Fibroblast of lung (primary cell): ENCODE results near the gene CAPN15. TPM values are rescaled to one million over a fixed set of nuclear protein-coding genes. Genes with fewer than 3 reads are reported as not detected.

Experiments used
- DNase-seq, 2 donors: peaks; one replicate each; pipeline versions ENCODE4 v3.0.0 to v3.0.0-alpha.2; 2010; ENCODE audit warnings: low read depth in 2 of 2
- H2AFZ ChIP-seq: 2 replicates; pipeline ENCODE4 v1.5.1; 2012; ENCODE audit warnings: low read length, control low read depth, inconsistent platforms
- H3K27ac ChIP-seq: 2 replicates; pipeline ENCODE4 v1.5.1; 2011; ENCODE audit warnings: low read length, control low read depth; ENCODE audit not compliant: insufficient read depth
- H3K27me3 ChIP-seq: 2 replicates; pipeline ENCODE4 v1.5.1; 2011; ENCODE audit warnings: mild to moderate bottlenecking, low read length; ENCODE audit not compliant: control insufficient read depth, insufficient read depth
- H3K36me3 ChIP-seq: 2 replicates; pipeline ENCODE4 v1.5.1; 2011; ENCODE audit warnings: low read length; ENCODE audit not compliant: control insufficient read depth, insufficient read depth
- H3K4me1 ChIP-seq: 2 replicates; pipeline ENCODE4 v1.5.1; 2011; ENCODE audit warnings: low read length; ENCODE audit not compliant: control insufficient read depth, insufficient read depth; ENCODE audit errors: extremely low read depth
- H3K4me2 ChIP-seq: 2 replicates; pipeline ENCODE4 v1.5.1; 2011; ENCODE audit warnings: low read length, control low read depth; ENCODE audit not compliant: insufficient read depth; ENCODE audit errors: extremely low read depth
- H3K4me3 ChIP-seq, 4 experiments: fragments of 200-600 bp in 1 of 4; sonication (generic) in 1 of 4; replicated peaks in 1 of 4; 2 replicates each; pipeline ENCODE4 v1.5.1; 2011 to 2016; ENCODE audit warnings: low read length in 4 of 4, low read depth in 3 of 4, mild to moderate bottlenecking in 3 of 4, control low read depth in 2 of 4, inconsistent platforms in 1 of 4, mixed read lengths in 1 of 4; ENCODE audit not compliant: insufficient read depth in 1 of 4; ENCODE audit errors: control extremely low read depth in 1 of 4
- H3K79me2 ChIP-seq: 2 replicates; pipeline ENCODE4 v1.5.1; 2012; ENCODE audit warnings: mild to moderate bottlenecking, low read length, inconsistent platforms; ENCODE audit not compliant: control insufficient read depth, insufficient read depth
- H3K9ac ChIP-seq: 2 replicates; pipeline ENCODE4 v1.5.1; 2011; ENCODE audit warnings: mild to moderate bottlenecking, low read length, control low read depth; ENCODE audit not compliant: insufficient read depth
- H3K9me3 ChIP-seq: 2 replicates; pipeline ENCODE4 v1.5.1; 2012; ENCODE audit warnings: low read depth, low read length; ENCODE audit not compliant: control insufficient read depth, insufficient read depth
- H4K20me1 ChIP-seq: 2 replicates; pipeline ENCODE4 v1.5.1; 2011; ENCODE audit warnings: low read length; ENCODE audit not compliant: control insufficient read depth, insufficient read depth; ENCODE audit errors: extremely low read depth
- EZH2 ChIP-seq: IDR thresholded peaks from 2 replicates; pipeline ENCODE4 v1.5.1; 2012; ENCODE audit warnings: low read length, control low read depth, mild to moderate bottlenecking; ENCODE audit errors: missing control alignments
- polyA plus RNA-seq, 2 donors: library from polyadenylated mRNA; depleted of rRNA in 1 of 2; stranded (reverse) in 1 of 2; unstranded in 1 of 2; fragments of >200 nt; gene quantifications; 2 replicates each; pipeline ENCODE4 v1.2.1, GENCODE V29; 2011 to 2012; ENCODE audit warnings: missing spikeins in 1 of 2
- total RNA-seq: library from RNA; depleted of rRNA; stranded (reverse); fragments of >200 nt; gene quantifications from 2 replicates; pipeline ENCODE4 v1.2.1, GENCODE V29; 2014
- TF ChIP-seq, protein P1 (sequence below), 2 donors: IDR thresholded peaks in 1 of 2; conservative IDR thresholded peaks in 1 of 2; 1 replicate in 1 of 2; 2 replicates in 1 of 2; pipeline ENCODE4 v1.5.1; 2011 to 2012; ENCODE audit warnings: low read length in 2 of 2, control low read depth in 1 of 2, inconsistent platforms in 1 of 2, low read depth in 1 of 2, mild to moderate bottlenecking in 1 of 2

CAPN15 gene
- total and polyA plus RNA-seq, 2 donors (not counting 1 experiment from before 2014, with no cell fraction given), result 4.1 to 21.3 TPM

- no peak overlapping the region for H3K27ac ChIP-seq
- DNase-seq, result peak; percentile 22 to 33
- TF ChIP-seq, protein P1, sequence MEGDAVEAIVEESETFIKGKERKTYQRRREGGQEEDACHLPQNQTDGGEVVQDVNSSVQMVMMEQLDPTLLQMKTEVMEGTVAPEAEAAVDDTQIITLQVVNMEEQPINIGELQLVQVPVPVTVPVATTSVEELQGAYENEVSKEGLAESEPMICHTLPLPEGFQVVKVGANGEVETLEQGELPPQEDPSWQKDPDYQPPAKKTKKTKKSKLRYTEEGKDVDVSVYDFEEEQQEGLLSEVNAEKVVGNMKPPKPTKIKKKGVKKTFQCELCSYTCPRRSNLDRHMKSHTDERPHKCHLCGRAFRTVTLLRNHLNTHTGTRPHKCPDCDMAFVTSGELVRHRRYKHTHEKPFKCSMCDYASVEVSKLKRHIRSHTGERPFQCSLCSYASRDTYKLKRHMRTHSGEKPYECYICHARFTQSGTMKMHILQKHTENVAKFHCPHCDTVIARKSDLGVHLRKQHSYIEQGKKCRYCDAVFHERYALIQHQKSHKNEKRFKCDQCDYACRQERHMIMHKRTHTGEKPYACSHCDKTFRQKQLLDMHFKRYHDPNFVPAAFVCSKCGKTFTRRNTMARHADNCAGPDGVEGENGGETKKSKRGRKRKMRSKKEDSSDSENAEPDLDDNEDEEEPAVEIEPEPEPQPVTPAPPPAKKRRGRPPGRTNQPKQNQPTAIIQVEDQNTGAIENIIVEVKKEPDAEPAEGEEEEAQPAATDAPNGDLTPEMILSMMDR (conservative IDR thresholded peaks at IDR 0.05 in 1 of 2, IDR thresholded peaks at IDR 0.05 in 1 of 2; ENCODE audit: low read depth in 1 of 2, low read length in 2 of 2), result peak; percentile 44 to 48
- no peak for TF ChIP-seq EZH2
- H2AFZ ChIP-seq, result no peak overlapping the region
- H3K9ac ChIP-seq, result no peak overlapping the region
- peaks cover 24% of the 10 kb centered on the region for H3K79me2 ChIP-seq
- peaks cover 15% of the 10 kb centered on the region for H3K36me3 ChIP-seq
- no peaks in the 10 kb centered on the region for H4K20me1 ChIP-seq
- no peaks in the 10 kb centered on the region for H3K9me3 ChIP-seq
- no peaks in the 10 kb centered on the region for H3K4me1 ChIP-seq
- no peak overlapping the region for H3K4me3 ChIP-seq
- H3K4me2 ChIP-seq, result no peak overlapping the region
- H3K27me3 ChIP-seq, result no peaks in the 10 kb centered on the region
Observed at GRCh38 chr16:546909-547770, 19.6 kb downstream of the CAPN15 start.

DNA sequence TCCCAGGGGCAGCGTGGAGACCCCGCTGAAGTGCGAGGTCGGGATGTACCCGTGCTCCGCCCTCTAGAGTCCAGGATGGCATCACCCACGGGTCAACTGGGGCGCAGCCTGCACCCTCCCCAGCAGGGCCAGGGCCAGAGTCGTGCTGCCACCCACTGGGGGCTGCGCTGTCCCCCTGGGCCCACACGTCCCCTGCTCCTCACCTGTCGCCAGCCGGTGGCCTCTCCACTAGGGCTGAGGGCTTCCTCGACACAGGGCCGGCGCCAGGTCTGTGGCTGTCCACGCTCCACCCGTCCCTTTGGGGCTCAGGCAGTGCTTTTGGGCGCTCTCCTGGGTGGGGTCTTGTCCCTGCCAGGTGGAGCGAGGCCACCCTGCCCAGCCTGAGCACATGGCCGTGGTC, 21.1 kb downstream of the CAPN15 start:
- H3K4me3 ChIP-seq, result no peak overlapping the region
- H3K4me1 ChIP-seq, result no peaks in the 10 kb centered on the region
- no peak for DNase-seq
- no peaks in the 10 kb centered on the region for H3K9me3 ChIP-seq
- no peak overlapping the region for H2AFZ ChIP-seq
- H3K36me3 ChIP-seq, result peaks cover 20% of the 10 kb centered on the region
- H3K27ac ChIP-seq, result no peak overlapping the region
- no peak for TF ChIP-seq EZH2
- TF ChIP-seq, protein P1 (conservative IDR thresholded peaks at IDR 0.05 in 1 of 2, IDR thresholded peaks at IDR 0.05 in 1 of 2; ENCODE audit: low read depth in 1 of 2, low read length in 2 of 2), result no peak
- H3K9ac ChIP-seq, result no peak overlapping the region
- peaks cover 14% of the 10 kb centered on the region for H3K79me2 ChIP-seq
- H3K27me3 ChIP-seq, result no peaks in the 10 kb centered on the region
- no peaks in the 10 kb centered on the region for H4K20me1 ChIP-seq
- H3K4me2 ChIP-seq, result no peak overlapping the region

GRCh38 chr16:549544-550263, 22.2 kb downstream of the CAPN15 start:
- Histone ChIP-seq H3K27me3 (no peaks in the 10 kb centered on the region), H2AFZ (no peak overlapping the region), H3K9me3 (no peaks in the 10 kb centered on the region), H3K79me2 (peaks cover 10% of the 10 kb centered on the region), H4K20me1 (no peaks in the 10 kb centered on the region), H3K27ac (no peak overlapping the region), H3K9ac (no peak overlapping the region), H3K36me3 (peaks cover 20% of the 10 kb centered on the region), H3K4me2 (no peak overlapping the region), H3K4me3 (no peak overlapping the region), H3K4me1 (no peaks in the 10 kb centered on the region)
- DNase-seq, result no peak
- no peak for TF ChIP-seq EZH2
- TF ChIP-seq, protein P1 (conservative IDR thresholded peaks at IDR 0.05 in 1 of 2, IDR thresholded peaks at IDR 0.05 in 1 of 2; ENCODE audit: low read depth in 1 of 2, low read length in 2 of 2), result no peak
